ENCODE data around the gene CBLN3.
"Not testable (repeated sequence)": the region's sequence is repeated elsewhere in the genome, so short reads cannot be mapped to it uniquely, and the experiment has no call there.

CBLN3 gene

DNA sequence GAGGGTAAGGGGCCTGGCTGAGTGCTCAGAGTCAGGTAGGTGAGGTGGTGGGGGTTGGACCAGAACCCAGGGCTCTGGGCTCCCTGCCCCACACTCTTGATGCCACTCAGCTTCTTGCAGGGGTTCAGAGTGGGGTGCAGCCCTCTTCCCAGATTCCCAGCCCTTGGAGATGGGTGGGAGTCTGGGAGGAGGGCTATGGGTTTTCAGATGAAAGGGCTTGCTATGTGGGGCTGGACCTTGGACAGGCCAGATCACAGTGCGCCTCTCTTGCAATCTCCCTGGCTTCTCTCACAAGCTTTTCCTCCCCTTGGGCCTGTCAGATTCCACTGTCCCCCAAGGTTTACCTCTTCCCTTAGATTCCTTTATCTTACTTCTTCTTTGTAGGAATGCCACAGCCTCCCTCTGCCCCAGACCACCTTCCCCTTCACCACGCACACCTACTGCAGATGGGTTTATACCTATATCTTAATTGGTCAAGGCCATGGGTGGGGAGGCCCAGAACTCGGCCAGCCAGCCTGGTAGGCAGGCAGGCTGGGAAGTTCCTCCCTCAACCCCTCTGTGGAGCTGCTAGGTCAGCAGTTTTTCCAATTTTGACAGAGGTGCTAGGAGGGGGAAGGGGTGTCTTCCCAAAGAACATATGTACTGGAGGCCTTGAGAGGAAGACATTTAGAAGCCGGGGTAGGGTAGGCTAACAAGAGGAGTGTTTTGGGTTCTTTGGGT, 29.3 kb downstream of the CBLN3 start:
- no peak for ATAC-seq

DNA sequence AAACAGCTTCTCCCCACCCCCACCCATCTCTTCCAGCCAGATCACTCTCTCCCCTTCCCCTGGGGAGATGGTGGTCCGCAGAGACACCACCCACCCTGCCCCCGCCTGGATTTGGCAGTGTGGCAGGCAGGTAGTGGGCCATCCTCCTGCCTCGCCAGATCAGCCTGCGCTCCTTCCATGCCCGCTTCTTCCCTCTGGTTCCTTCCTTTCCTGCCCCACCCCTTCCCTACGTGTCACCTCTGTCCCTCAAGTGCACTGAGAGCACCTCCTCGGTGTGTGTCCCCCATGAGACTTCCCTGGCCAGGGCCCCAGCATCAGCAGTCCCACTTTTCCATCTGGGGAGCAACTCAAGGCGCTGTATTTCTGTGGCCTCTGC, 30.0 kb downstream of the CBLN3 start:
- ATAC-seq, result no peak

DNA sequence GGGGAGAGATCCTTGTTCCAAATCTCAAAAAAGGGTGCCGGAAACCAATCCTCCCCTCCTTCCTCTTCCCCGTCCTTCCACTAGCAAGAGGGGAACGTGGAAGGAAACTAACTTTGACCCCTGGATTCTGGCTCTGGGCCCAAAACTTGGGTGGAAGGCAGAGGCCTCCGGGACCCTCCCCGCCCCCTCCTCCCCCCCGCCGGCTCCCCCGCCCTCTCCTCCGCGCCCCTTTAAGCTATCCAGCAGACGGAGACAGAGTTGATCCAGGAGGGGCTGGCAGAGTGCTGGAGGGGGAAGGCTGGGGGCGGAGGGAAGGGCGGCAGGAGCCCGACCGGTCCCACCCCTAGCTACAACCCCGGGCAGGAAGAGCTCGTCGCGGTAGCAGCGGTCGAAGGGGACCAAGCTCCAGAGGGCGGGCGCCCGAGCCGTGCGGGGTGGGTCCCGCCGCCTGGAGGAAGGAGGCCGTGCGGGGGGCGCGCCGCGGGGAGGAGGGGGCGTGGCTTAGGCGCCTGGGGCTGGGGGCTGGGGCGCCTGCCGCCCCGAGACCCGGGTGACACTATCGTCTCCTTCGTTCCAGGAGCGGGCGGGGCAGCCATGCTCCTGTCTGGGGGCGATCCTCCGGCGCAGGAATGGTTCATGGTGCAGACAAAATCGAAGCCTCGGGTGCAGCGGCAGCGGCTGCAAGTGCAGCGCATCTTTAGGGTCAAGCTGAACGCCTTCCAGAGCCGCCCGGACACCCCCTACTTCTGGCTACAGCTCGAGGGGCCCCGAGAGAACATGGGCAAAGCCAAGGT, 30.6 kb downstream of the CBLN3 start, which contains the start of gene NYNRIN:
TSS of gene NYNRIN (plus strand) at position 351 of the 794 bp plus-strand sequence. CDS start at position 595, 244 bp downstream.
- peak; percentile 55 to 63 for ATAC-seq

DNA sequence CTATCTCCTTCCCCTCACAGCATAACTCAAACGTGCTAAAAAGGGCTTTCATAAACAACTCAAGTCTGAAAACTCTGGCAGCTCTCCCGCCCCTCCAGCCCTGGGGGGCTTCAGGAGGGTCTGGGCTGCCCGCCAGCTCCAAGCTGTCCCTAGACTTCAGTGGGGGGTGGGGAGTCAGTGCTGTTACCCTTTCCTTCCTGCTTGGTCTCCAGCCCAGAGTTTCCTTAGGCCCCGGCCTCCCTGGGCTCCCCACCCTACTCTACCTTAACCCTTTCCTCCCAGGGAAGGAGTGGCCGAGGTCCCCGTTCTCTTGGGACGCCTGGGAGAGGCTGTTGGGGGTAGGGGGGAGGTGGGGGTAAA, 31.2 kb downstream of the CBLN3 start:
- no peak for ATAC-seq

DNA sequence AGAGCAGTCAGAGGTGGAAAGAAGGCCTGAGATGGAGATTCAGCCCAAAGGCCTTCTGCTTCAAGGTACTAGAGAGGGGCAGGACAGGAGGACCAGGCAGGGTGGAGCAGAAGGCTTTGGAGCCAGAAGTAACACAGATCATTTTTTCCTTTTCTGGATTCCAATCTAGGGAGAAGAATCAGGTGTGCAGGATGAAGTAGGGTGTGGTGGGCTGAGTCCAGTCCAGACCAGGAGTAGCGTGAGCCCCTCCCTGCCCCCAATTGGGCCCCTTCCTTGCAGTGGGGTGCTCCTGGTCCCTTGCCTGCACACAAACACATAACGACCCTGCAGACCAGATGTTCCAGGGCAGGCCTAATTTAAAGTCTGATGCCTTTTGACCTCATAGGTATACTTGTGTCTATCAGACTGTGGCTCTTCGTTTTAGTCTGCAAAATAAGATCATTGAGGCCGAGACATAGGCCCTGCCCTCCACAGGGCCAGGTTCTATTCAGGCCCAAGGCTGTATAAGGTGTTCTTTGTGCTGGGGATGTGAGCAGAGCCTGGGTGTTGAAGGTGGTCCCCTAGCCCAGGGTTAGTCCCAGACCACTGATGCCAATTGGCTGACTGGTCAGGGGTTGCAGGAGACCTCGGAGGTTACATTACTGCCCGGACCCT, 31.7 kb downstream of the CBLN3 start:
- ATAC-seq, result no peak

DNA sequence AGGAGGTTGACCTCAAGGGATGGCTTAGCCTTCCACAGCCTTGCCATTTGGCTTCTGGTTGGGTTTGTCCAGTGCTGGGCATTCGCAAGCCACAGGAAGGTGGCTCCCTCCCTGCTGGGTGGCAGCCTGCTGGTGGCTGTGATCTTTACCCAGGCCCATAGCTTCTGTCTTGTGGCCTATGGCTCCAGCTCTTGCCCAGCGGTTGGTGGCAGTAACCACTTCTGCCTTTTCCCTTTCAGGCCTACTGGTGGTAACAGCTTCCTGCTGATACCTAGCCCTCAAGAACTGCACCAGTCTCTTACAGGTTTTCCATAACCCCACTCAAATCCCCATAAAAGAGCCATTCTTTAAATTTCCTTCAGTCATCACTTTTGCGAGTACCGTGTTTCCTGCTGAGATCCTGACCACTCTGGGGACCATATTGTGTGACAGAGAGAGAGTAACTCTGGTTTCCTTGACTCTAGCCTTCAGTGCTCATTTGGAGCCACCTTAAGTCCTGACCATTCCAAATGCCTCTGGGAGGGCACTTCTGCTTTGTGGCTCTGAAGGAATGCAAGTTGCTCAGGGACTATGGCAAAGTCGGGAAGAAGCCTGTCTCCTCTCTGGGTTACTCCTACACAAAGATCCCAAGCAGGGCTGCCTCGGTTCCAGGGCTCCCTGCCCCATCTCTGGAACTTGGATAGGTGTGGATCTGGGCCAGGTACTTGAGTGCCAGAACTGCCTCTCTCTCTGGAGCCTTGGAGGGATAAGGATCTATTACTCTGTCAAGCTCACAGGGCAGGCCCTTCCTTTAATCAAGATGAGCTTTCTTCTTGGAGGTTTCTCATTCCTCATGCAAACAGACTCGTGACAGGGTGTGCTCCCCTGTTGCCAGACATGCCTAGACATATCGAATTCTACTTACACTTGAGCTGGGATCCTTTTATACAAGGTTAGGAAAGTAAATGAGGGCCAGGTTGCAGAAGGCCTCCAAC, 33.6 kb downstream of the CBLN3 start:
- ATAC-seq, result no peak

DNA sequence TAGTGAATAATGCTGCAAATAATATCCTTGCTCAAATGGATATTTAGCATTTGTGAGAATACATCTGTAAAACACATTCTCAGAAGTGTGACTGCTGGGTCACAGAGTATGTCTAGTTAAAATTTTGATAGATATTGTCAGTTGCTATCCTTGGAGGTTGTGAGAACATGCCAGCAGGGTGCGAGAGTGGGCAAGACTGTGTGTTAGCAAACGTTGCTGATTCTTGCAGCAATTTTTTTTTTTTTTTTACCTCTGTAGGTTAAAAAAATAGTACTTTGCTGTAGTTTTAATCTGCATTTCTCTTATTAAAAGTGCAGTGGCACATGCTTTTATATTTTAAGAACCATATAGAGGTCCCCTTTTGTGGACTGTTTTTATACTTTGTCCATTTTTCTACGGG, 35.2 kb downstream of the CBLN3 start:
- ATAC-seq, result no peak

DNA sequence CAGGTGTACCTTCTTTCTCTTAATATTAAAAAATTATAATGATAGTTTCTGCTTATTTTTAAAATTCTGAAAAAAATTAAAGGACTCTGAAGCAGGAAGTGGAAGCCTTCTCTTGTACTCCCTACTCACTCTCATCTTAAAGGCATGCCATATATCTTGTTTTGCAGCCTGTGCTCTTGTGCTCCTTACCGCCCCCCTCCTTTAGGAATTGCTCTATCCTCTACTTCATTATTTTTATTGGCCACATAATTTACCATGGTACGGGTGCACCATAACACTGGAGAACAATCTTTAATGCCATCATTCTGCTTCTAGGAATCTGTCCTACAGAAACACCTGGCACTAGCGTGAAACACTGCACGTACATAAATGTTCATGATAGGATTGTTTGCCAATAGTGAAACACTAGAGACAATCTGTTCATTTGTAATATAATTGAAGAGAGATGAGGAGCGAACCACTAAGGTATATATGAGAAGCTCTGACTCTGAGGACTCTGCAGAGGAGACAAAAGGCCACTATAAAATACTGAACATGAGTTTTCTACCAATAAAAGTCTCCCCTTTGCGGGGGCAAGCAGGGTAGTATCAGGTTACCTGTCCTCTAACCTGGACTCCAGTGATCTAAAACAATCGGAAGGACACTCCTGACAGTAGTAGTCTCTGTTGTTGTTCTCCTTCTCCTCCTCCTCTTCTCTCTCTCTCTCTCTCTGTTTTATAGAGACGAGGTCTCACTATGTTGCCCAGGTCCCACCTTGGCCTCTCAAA, 37.0 kb downstream of the CBLN3 start:
- ATAC-seq, result no peak

DNA sequence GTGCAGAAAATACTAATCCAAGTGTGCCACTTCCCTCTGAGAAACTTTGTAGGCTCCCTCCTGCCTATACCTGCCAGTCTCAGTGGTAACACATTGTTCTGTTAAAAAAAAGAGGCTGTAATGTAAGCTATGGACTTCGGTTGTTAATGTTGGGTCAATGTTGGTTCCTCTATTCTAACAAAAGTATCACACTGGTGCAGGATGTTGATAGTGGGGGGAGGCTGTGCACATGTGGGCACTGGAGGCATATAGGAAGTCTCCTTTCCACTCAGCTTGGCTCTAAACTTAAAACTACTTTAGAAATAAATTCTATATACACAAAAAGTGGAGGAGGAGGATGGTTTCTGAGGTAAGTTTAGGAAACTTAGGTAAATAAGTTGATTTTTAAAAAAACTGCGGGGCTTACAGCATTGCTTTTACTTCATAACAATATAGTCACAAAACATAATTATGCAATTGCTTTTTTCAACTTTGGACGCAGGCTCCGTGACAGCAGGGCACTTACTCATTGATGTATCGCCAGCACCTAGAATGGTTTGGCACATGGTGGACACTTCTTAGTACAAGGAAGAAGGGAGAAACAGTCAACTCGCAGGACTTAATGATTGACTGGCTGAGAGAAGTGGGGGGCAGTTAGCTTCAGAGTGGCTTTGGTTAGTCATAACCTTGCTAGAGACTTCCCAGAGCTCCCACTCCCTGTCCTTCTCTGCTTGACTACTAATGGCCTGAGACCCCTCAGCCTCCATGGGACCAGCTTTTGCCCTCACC, 38.6 kb downstream of the CBLN3 start:
- no peak for ATAC-seq

DNA sequence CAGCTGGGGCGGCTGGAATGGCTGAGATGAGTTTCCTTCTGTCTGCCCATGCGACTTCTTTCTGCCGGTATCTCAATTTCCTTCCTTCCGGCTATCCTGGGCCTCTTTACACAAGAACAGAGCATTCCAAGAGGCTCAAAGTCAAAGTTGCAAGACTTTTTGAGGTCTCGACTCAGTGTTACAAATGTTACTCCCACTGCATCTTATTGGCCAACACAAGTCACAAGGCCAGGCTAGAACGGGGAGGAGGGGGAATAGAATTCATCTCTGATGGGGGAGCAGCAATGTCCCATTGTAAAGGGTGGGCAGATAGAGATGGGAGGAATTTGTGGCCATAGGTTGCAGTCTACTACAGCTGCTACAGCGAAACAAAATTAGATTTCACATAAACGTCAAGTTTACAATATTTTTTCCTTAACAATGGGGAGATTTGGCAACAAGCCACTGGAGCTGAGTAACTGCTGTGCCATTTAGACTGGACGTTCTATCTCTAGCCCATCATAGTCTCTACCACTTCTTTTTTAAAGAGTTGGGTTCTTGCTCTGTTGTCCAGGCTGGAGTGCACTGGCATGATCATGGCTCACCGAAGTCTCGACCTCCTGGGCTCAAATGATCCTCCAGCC, 40.1 kb downstream of the CBLN3 start:
- no peak for ATAC-seq

DNA sequence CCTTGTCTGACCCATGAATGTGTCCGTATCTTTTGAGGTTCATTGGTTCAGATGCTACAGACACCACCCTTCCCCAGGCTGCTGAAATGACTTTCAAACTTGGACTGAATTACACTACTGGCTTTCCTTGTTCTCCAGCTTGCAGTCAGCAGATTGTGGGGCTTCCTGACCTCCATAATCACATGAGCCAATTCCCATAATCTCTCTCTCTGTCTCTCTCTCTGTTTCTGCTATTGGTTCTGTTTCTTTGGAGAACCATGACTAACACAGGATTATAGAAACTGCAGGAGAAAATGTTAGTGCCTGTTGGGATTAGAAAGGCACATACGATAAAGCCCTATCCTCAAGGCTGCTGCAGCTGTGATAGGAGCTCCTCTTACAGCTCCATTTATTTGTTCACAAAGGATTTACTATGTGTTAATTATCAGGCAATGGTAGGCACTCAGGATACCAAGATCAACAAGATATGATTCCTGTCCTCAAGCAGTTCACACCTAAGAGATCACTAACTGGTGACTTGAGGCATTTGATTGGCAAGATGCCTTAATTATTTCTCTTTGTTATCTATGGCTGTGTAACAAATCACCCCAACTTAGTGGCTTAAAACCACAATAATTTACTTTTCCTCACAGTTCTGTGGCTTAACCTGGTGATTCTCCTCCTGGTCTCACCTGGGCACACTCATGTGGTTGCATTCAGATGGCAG, 40.8 kb downstream of the CBLN3 start:
- ATAC-seq, result no peak

DNA sequence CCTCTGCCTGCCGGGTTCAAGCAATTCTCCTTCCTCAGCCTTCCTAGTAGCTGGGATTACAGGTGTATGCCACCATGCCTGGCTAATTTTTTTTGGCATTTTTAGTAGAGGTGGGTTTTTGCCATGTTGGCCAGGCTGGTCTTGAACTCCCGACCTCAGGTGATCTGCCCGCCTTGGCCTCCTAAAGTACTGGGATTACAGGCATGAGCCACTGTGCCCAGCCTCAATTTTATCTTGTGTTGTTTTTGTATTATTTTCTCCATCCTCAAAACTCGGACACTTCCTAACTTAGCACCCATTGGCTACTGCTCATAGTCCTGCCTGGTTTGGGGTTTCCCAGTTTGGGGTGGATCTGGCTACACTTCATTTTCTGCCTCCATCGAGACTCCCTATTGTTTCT, 41.9 kb downstream of the CBLN3 start:
- not testable (repeated sequence) for ATAC-seq

DNA sequence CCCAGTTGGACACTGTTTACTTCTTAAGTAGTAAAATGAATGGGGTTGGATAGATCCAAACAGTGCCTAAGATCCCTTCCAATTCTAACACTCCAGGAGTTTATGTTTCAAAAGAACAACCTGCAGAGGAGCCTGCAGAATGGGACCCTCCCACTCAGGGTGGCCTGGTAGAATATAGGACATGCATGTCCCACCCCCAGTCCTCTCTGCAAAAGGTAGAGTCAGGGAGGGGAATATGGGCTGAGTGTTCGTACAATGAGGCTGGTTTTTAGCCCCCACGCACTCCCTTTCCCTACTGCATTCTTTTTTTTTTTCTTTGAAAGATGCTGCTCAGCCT, 42.5 kb downstream of the CBLN3 start:
- ATAC-seq, result no peak

DNA sequence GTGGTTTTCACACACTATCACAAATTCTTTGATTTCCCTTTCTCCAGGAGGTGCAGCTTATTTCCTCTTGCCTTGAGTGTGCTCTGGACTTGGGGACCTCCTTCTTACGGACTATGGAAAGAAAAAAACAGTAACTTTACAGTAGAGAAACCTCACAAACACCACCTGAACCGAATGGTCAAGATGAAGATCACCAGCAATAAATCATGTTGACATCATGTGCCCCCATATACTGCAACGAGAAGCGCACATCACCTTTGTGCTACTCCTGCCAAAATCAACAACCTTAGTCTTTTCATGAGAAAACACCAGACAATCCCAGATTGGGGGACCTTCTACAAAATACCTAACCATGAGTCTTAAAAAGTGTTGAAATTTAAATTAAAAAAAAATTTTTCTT, 43.9 kb downstream of the CBLN3 start:
- ATAC-seq, result no peak

DNA sequence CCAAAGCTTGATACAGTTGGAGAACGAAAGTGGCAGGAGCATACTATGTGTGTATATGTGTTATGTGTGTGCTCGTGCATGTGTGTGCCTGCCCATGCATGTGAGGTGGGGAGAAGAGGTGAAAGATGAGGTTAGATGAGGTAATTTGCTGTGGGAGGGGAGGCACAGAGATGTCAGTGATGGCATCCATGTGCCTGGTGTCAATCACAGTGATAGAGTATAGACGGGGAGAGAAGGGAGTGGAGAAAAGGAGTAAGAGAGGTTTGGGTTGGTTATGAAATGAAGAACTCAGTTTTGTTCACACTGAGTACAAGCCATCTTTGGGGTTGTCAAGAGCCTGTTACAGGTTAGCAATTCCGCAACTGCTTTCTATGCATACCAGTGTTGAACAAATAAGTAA, 45.3 kb downstream of the CBLN3 start:
- ATAC-seq, result no peak

DNA sequence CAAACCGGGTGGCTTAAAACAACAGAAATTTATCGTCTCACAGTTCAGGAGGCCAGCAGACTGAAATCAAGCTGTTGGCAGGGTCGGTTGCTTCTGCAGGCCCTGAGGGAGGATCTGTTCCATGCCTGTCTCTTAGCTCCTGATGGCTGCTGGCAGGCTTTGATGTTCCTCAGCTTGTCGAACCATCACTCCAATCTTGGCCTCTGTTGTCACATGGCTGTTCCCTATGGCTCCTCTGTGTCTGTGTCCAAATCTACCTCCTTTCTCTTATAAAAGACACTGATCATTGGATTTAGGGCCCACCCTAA, 47.5 kb downstream of the CBLN3 start:
- ATAC-seq, result no peak

DNA sequence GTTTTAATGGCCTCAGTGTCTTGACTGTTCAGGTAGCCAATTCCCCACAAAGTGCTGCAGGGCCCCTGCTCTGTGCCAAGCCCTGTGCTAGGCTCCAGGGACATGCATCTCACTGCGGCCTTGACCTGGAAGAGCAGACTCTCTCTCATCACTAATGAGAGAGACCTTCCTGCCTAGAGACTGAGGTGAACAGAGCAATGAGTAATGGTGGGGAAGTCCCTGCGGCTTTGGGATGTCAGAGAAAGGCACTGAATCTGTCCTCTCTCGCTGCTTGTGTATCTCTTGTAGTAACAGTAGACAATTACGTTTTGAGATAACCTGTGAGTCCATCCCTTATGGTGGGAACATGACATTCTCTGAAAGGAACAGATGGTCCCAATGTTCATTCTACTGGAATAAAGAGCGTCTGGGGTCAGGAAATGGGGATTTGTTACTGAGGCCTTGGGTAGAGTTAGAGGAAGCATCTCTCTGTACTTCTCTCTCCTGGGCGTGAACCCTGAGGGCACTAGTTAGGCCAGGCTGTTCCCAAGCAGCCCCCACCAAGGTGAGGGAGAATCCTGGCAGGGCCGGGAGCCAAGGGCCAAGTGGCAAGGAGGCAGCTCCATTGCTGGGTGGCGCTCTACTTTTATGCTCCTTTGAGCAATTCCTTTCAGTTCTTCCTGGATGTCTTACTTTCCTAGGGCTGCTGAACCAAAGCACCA, 48.0 kb downstream of the CBLN3 start:
- peak; percentile 87 to 92 for ATAC-seq

DNA sequence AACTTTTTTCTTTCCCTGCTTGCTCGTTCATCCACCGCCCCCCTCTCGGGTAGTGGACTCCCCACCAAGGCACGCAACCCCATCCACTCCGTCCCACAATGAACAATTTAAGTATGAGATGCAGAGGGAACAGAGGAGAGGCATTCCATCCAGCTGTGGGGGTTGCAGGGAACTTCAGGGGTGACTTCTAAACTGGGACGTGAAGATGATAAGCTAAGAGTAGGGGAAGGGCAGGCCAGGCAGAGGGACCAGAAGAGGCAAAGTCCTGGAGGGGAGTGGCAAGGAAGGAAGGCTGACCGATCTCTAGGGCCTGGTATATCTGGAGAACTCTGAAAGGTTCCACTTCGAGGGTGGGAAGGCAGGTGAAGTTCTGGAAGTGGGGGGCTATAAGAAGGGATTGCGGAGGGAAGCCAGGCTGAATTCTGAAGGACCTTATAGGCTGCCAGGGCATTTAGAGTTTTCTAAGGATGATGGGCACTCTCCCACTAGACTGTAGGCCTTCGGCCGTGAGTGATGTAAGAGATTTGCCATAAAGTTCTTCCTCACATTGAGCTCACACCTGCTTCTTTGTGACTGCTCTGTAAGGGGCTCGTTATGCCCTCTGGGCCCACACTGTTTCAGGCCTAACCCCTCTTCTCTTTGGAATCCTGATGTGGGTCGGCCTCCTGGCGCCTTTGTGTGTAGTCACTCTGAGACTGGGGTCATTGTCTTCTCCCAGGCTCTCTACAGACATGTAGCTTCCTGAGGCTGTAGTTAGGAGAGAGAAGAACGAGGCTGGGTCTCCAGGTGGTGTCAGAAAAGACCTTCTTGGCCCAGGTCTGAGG, 49.3 kb downstream of the CBLN3 start:
- ATAC-seq, result no peak

Measured in activated CD4-positive, CD25-positive, alpha-beta regulatory T cell treated with anti-CD3 and anti-CD28 coated beads, Interleukin-2, amount 50 U/mL, for 24 hours (primary cell).